ENCODE data around the gene ORC6.

GRCh38 chr16:46715769-46716305 is 26.4 kb downstream of the ORC6 start:
- TF ChIP-seq NUFIP1 (IDR thresholded peaks at IDR 0.05; ENCODE audit: partially characterized antibody) (no peak), POLR2AphosphoS5 (IDR thresholded peaks at IDR 0.05; ENCODE audit: control insufficient read depth, insufficient read depth, low read depth, low read length) (no peak), CREB5 (CRISPR knock-in tag; IDR thresholded peaks at IDR 0.05) (no peak), ZSCAN32 (CRISPR knock-in tag; IDR thresholded peaks at IDR 0.05) (no peak), REST (IDR thresholded peaks at IDR 0.05; ENCODE audit: borderline replicate concordance) (no peak), REST (CRISPR knock-in tag; IDR thresholded peaks at IDR 0.05; ENCODE audit: low read depth) (no peak), JUNB (CRISPR knock-in tag; conservative IDR thresholded peaks at IDR 0.05) (no peak), CREB1 (IDR thresholded peaks at IDR 0.05) (no peak), CREB1 (CRISPR knock-in tag; IDR thresholded peaks at IDR 0.05) (no peak), GABPA (tag; conservative IDR thresholded peaks at IDR 0.05; ENCODE audit: low read depth) (no peak), NFE2 (IDR thresholded peaks at IDR 0.05; ENCODE audit: low read depth) (no peak), POLR3A (IDR thresholded peaks at IDR 0.05; ENCODE audit: borderline replicate concordance, extremely low read depth, insufficient read depth, insufficient read length) (no peak), HNRNPK (IDR thresholded peaks at IDR 0.05; ENCODE audit: low read depth, low read length, poor library complexity, severe bottlenecking) (no peak), TEAD1 (CRISPR knock-in tag; IDR thresholded peaks at IDR 0.05) (no peak), THRB (CRISPR knock-in tag; conservative IDR thresholded peaks at IDR 0.05) (no peak)
